HG03520 (cell line): ENCODE results near the gene FAM120B.

Source experiments
- ATAC-seq: cut with Tn5 transposase; IDR thresholded peaks from one replicate; pipeline ENCODE4 v1.9.1; 2021; ENCODE audit warnings: mild to moderate bottlenecking, moderate library complexity; ENCODE audit not compliant: unreplicated experiment

Gene FAM120B

DNA sequence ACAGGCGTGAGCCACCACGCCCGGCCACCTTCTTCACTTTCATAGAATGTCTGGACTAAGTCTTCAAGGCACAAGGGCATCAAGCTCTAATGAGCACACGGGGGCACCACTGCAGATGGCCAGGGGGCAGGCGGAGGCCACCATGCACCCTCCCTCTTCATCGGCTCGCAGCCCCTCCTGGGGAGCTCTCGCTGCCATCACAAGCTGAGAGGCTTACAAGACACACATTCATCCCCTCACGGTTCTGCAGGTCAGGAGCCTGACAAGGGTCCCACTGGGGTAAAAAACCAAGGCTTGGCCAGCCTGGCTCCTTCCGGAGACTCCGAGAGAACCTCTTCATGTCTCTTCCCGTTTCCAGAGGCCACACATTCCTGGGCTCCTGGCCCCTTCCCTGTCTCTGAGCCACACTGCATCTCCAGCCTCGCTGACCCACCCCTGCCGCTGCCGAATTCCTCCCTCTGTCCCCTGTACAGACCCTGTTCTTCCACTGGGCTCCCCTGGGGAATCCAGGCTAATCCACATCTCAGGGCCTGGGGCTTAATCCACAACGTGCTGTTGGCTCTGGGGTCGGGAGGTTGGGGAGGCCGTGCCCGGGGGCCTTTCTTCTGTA is 35.5 kb upstream of the FAM120B start:
- no peak for ATAC-seq

DNA sequence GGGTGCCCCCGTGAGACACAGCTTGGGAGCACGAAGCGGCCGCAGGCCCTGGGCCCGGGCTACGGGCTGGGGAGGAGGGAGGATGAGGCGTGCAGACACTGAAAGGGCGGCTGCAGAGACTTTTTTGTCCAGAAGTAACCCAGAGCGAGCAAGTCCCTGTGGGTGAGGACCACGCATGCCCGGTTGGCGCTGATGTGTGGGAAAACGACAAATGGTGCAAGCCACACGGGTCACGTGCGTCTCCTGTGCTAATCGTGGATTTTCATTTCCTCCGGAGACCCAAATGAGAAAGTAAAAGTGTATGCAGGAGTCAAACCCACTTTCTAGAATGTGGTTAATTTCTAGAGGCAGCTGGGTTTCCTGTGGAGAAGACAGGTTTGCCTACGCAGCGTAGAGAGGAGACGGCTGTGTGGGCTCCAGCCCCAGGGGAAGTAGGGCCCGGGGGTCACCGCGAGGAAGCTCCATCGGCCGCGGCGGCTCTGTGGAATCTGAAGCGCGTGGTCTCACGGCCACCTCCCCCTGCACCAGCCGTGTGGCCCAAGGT is 34.7 kb upstream of the FAM120B start:
- peak; percentile 96 for ATAC-seq

DNA sequence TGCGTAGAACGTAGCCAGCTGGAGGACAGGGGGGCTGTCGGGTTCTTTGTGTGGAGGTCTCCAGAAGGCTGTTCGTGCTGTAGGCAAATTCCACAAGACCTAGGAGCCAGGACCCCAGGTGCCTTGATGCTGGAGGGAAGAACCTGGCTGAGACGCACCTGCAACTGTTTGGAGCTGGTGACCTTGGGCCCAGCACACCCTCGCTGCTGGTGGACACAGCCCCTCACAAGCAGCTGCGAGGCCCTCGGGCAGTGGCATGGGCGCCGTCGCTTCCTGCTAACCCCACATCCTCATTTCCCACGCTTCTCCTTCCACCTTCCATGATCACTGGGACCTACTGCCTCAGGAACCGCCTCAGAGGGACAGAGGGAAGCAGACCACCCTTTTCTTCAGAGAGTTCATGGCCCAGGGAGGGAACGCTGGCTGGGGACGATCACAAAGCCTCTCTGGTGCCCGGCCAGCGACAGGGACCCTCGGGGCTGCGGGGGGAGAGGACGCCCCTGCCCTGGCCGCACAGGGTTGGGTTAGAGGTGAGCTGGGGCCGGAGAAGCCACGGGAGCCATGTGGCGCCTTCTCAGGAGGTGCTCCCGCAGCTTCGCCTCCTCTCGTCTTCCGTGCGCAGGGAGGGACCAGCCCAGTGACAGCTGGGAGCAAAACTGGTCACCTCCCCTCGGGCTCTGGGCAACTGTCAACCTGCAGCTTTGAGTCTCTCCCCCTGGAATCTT is 34.1 kb upstream of the FAM120B start:
- ATAC-seq: no peak

DNA sequence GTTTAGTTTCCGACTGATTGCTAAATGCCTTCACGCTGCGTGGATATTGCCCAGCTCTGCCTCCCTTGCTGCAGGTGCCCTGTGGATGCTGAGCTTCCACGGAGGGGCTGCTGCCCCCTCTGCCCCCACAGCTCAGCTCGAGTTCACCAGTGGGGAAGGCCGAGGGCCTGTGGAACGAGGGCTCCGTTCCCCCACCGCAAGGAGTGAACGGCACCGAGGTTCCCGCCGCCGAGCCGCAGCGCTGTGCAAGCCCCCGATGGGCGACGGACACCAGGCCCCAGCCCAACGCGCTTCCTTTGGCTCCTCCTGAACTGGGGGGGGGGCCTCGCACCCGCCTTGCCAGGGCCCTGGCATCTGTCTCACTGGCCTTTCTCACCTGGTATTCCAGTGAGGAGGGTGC is 33.4 kb upstream of the FAM120B start:
- ATAC-seq: no peak

DNA sequence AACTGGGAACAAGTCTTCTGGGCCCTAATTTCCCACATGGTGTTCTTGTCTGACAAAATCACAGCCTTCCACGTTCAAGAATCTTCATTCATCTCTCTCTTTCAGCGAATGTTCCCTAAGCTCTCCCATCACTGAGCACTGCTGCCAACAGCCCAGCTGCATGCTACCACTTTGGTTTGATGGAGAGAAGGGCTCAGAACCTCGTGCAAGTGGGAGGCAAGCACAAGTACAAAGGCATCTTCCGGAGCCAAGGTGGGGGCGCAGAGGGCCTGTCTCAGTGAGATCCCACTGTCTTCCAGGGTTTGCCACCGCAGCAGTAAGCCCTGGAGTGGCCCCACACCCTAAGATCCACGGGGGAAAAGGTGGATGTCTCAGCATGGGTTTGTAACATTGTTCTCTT is 32.9 kb upstream of the FAM120B start:
- no peak for ATAC-seq

DNA sequence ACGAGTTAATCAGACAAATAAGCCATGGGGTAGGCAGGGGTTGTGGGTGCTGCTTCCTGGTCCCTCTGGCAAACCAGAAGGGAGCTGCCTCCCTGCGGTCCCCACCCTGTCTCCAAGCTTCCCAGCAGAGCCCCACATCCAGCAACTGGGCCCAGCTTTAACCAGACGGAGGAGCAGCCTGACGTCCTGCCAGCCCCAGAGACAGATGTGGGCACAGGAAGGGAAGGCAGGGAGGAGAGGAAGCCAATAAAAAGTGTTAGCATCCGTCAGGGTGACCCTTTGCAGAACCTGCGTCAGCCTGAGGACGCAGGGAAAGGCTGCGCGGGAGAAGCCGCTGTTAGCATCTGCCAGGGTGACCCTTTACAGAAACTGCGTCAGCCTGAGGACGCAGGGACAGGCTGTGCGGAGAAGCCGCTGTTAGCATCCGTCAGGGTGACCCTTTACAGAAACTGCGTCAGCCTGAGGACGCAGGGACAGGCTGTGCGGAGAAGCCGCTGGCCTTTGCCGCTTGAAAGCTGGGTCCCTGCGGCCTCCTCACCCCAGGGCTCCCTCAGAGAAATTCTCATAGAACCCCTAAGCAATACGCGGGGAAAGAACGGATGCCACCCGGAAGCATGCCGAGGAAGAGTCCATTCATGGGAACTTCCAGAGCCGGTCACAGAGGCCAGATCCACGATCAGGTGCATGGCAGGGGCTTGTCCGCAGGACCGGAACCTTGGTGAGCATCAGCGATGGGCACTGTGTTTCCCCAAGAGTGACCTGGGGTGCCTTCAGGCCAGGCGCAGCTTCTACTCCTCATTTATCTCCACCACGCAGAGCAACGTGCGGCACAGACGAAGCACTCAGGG is 31.6 kb upstream of the FAM120B start:
- no peak for ATAC-seq

DNA sequence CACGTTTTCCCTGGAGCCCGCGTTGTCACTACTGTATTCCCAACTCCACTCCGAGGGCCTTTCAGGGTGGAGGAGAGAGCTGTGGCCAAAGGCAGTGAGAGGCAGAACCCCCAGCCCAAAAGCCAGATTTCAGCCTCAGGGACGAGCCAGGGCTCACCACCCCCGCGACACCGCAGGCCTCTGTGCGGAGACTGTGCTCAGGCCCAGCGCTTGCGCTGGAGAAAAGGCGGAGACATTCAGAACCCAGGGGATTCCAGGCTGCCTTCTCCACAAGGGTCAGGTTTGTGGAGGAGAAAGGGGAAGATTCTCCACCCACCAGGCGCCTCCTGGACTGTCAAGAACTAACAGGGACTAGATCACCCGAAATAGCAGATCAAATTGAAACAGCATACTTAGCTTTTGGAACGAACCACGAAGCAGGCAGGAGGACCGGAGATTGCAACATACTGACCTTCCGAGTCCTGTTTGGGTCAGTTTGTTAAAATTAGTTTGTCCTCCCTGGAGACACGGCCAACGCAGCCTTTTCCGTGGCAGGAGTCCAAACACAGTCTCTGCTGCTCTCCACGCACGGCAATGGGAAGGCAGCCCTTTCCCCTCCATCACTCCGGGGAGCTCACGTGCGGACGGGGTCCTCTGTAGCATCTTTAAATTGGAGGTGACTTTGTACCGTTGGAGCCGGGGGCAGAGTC is 30.0 kb upstream of the FAM120B start:
- ATAC-seq: no peak

DNA sequence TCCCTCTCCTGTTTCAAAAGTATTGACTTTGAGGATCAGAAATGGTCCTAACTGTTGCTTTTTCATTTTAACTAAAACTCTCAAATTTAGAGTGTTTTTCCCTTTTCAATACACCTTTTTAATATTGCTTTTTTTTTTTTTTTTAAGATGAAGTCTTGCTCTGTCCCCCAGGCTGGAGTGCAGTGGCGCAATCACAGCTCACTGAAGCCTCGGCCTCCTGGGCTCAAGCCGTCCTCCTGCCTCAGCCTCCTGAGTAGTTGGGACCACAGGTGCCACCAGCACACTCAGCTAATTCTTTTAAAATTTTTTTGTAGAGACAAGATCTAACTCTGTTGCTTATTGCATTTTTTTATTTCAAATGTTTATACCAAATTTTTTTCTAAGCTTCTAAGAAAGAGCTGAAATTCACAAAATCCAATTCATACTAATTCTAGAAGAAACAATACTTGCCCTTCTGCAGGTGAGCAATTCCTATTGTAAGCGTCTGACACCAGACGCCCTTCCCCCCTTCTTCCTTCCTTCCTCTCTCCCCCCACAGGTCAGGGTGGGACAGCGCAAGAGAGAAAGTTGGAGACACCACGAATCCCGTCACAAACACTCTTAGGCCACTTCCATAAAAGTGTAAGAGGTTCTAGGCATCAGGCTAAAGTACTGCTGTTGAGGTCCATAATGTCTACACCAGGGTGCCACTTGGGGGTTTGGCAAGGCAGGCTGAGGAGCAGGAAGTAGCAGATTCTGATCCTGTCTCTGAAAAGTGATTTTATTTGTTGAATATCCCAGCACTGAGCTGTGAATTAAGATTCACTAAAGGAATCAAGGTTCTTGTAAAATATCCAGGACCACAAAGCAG is 28.4 kb upstream of the FAM120B start:
- no peak for ATAC-seq

DNA sequence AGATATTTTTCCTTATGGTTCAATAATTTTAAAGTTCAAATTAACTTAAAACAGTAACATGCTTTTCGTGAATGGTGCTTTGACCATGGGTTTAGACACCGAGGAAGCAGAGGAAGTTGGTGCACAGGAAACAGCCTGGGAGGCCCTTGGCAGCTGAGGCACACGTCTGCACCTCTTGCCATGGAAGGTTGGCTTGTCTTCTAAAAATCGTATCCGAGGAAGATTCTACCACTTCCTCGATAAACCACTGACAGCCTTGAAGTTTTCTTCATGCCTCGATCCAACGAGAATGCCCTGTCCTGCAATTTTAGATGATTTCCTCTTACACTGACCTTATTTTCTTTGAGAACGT is 27.8 kb upstream of the FAM120B start:
- no peak for ATAC-seq

DNA sequence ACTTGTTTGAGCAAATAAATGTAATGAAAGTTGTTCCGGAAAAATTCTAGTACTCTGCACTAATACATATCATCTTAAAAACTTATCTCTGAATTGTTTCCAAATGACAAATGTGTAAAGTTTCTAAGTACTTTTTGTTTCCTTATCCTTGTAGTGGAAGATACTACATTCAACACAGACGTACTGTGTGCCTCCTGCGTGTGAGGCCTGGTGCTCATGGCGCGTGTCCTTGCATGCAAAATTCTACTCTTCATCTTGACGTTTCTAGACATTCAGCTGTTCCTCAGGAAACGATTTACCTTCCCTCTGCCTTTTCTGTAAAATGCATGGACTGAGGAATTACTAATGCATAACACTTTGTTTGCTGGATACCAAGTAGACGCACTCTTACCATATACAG is 27.1 kb upstream of the FAM120B start:
- ATAC-seq: no peak

DNA sequence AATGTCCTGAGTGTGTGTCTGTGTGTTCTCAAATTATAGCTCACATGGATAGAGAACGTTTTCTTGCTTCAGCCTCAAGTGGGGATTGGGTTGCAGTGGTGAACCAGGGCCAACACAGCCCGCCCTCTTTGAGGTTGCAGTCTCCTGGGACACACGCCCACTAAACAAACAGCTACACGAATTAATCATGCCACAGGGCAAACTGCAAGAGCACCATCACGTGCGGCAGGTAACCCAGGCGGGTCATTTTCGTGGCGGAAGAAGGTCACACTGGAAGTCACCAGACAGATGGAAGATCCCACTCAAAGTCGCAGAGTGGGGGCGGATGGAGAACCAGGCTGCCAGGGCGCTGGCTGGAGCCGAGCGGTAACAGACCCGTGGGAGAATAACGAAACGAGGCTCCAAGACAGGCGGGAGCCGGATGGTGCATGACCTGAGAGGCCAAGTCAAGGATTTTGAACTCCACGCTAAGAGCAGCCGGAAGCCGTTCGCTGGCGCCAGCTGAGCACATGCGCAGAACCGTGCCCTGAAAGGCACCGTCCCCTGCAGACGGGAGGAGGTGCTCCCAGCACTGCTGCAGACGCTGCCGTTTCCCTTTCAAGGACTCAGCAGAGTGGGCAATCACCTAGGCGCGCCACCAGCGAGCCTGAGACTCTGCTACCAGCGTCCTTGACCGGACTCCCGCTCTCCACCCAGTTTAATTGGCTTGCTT is 26.4 kb upstream of the FAM120B start:
- peak; percentile 77 for ATAC-seq

DNA sequence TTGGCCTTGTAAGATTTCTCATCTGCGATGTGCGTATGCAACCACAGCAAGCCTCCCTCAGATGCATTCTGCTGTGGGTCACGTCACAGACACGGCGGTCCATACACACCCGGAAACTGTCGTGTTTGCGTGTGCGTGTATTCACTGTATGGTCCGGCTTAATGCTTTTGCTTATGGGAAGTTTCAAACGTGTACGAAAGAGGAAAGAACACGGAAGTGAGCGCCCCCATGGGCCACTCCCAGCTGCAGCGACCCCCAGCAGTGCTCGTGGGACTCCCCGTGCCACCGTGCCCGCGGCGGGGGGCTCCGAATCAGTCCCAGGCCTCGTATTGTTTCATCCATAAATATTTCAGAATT is 25.9 kb upstream of the FAM120B start:
- peak; percentile 40 for ATAC-seq

DNA sequence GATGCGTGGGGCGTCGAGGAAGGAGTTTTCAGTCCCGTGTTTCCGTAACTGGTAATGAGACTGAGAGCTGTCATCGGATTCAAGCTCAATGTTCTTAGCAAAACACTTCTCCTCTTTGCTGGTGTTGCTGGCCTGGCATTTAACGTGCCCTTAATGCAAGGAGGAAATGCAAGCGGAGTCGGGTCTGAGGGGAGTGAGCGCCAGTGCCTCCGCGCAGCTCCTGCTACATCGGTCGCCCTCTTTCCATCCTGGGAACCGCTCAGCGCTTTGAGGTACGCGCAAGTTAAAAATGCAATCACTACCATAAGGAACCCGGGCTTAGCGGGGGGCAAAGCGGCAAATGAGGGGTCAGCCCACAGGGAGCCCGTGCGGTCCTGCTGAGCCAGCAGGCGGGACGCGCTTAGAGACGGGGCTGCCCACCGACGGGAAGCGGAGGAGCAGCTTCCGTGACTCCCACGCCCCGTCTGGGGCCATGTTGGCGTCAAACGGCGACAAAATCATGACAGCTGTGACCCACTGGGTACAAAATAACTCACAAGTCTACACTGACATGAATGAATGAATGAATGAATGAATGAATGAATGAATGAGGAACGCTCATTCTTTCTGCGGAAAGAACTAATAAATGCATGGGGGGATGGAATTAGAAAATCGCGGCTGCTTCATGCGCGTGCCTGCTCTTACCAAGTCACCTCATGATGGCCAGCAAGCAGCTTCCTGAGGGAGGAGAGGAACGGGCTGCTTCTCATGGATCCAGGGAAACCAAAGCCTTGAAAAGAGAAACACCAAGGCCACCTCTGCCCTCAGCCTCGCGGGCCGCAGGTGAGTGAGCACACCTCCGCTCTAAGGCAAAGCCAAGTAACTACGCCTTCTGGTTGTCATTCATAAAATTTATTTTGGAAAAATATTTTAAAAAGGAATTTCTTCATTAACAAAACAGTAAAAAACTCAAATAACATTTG is 24.9 kb upstream of the FAM120B start:
- no peak for ATAC-seq

DNA sequence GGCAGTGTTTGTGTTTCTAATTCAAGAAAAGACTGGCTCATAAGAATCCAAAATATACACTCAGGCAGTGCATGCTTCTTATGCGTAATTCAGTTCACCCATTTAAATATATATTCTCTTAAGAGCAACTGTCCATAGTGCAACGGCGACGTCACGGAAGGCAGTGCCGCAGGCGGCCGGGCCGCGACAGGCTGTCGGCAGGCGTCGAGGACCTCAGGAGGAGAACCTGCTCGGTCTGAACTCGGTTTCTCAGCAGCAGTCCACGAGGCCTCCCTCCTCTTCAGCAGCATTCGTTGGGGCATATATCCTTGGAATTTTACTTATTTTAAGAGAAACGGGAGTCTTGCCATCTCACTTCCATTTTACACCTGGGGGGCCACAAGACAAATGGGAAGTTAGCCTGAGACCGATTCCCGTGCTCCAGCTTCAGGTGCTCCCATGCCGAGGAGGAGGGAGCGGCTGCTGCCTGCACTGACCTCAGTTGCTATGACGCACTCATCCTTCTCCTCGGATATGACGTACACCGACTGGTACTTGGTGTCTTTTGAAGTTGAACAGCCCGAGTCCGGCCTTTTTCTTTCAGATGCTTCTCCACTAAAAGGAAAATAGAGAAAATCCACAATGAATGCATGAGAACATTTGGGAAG is 23.9 kb upstream of the FAM120B start:
- ATAC-seq: no peak

DNA sequence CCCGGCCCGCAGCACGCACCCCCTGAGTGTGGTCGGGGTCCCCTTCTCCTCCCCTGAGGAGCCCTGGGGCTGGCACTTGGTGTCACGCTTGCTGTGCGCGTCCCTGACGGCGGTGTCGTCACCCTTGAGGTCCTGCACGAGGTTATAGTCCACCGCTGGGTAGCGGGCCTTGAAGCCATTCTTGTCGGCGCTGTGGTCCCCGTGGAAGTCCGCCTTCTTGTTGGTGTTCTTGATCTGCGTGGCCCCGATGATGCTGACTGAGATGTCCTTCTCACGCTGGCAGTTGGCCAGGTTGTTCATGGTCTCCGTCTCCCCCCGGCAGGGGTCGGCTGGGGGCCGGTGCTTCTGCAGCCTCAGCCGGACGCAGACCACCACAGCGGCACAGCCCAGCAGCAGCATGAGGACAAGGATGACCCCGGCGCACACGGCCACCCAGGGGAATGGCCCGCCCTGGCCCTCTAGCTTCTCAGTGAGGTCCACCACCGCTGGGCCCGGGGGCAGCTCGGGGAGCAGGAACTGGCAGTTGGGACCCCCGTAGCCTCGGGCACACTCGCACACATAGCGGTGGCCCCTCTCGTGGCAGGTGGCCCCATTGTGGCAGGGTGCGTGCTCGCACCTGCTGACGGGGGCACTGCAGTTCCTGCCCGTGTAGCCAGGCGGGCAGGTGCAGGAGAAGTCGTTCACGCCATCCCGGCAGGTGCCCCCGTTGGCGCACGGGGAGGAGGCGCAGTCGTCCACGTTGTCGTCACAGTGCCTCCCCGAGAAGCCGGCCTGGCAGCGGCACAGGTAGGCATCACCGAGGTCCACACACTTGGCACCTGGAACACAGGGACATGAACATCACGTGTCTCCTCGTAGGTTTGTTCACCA is 23.1 kb upstream of the FAM120B start:
- ATAC-seq: no peak

DNA sequence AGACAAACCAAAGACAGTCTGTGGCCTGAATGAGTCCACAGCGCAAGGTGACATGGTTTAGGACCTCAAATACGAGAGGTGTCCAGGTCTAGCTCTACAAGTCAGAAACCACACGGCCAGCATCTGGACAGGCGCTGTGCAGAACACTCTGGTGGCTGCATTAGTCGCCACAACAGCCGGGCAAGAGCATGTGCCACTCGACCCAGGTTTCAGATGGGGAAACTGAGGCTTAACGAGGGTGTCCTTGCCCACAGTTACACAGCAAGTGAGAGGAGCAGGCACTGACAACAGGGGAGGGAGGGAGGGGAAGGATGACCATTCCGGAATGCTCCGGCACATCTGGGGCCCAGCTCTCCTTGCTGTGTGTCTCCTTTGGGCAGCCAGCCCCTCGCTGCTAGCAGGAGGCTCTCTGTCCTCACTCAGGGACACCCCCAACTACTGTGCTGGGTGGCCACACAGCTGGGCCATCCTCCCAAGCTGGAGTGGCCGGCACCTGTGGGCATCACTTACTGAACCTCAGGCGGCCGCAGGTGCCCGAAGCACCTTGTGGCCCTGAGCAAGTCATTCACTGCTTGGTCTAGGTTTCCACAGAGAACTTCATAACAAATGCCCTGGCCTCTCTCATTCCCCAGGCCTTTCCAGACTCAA is 22.3 kb upstream of the FAM120B start:
- no peak for ATAC-seq
